OCI-LY3 (cell line): Measurements from ENCODE around the gene RAP1A.

ENCODE experiments used
- H2AFZ ChIP-seq: fragments of 200-600, 300-600 bp; shearing (Covaris generic); 2 replicates; pipeline ENCODE4 v1.6.0; 2014; ENCODE audit warnings: antibody characterized with exemption, low read depth, low read length
- H3K27ac ChIP-seq: fragments of 200-600, 300-600 bp; sonication (generic); 2 replicates; pipeline ENCODE4 v1.5.1; 2014; ENCODE audit warnings: mild to moderate bottlenecking, low read length, moderate library complexity, mixed read lengths
- H3K27me3 ChIP-seq: fragments of 200-600, 300-600 bp; sonication (generic); 2 replicates; pipeline ENCODE4 v1.6.1; 2014; ENCODE audit warnings: low read depth, low read length, mixed read lengths
- H3K36me3 ChIP-seq: fragments of 200-600, 300-600 bp; sonication (generic); replicated peaks from 2 replicates; pipeline ENCODE3; 2014; ENCODE audit warnings: low read depth, low read length, mixed read lengths
- H3K4me1 ChIP-seq: fragments of 300-600, 200-600 bp; sonication (generic); 2 replicates; pipeline ENCODE4 v1.6.1; 2014; ENCODE audit warnings: low read length, mixed read lengths
- H3K4me2 ChIP-seq: fragments of 200-600, 300-600 bp; sonication (generic); 2 replicates; pipeline ENCODE4 v1.6.1; 2014; ENCODE audit warnings: low read length, mixed read lengths
- H3K4me3 ChIP-seq: fragments of 300-600, 200-600 bp; sonication (generic); 2 replicates; pipeline ENCODE4 v1.5.1; 2014; ENCODE audit warnings: antibody characterized with exemption, mild to moderate bottlenecking, low read length, moderate library complexity
- H3K79me2 ChIP-seq: fragments of 300-600, 200-600 bp; shearing (Covaris generic); 2 replicates; pipeline ENCODE4 v1.6.1; 2014; ENCODE audit warnings: mild to moderate bottlenecking, low read length, mixed read lengths
- H3K9ac ChIP-seq: fragments of 300-600, 200-600 bp; shearing (Covaris generic); 2 replicates; pipeline ENCODE4 v1.6.0; 2014; ENCODE audit warnings: mild to moderate bottlenecking, low read length, moderate library complexity
- H3K9me3 ChIP-seq: fragments of 200-600, 300-600 bp; shearing (Covaris generic); 2 replicates; pipeline ENCODE4 v1.6.1; 2014; ENCODE audit warnings: low read length, mixed read lengths; ENCODE audit not compliant: insufficient read depth
- H4K20me1 ChIP-seq: fragments of 200-600, 300-600 bp; sonication (generic); 2 replicates; pipeline ENCODE4 v1.6.1; 2016; ENCODE audit warnings: low read length, mixed read lengths; ENCODE audit not compliant: insufficient read depth
- EZH2phosphoT487 ChIP-seq: fragments of 200-600 bp; shearing (Covaris generic); IDR thresholded peaks from 2 replicates; pipeline ENCODE4 v1.6.1; 2018; ENCODE audit warnings: antibody characterized with exemption, mixed run types, low read depth
- TF ChIP-seq, protein P1 (sequence below): fragments of 200-600, 300-600 bp; sonication (generic); IDR thresholded peaks from 2 replicates; pipeline ENCODE4 v1.5.1; 2014; ENCODE audit warnings: antibody characterized with exemption, low read length, low read depth

Gene RAP1A

DNA sequence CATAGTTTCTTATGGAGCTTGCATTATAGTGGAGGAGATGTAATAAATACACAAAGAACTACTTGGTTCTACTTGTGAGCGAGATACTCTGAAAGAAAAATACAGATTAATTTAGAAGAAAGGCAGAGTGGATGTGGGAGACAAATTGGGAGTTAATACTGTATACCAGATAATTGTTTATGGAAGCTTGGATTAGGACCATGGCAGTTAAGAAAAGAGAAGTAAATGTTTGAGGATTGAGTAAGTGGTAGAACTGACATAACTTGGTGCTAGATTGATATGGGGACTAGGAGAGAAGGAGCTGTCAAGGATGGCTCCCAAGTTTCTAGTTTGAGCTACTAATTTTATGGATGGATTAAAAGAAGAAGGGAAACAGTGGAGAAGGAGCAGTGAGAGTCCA lies 72.3 kb downstream of the RAP1A start:
- Histone ChIP-seq H3K4me2 (no peak overlapping the region), H3K4me3 (no peak overlapping the region), H3K36me3 (peaks cover 65% of the 10 kb centered on the region), H3K4me1 (peaks cover 20% of the 10 kb centered on the region), H2AFZ (no peak overlapping the region), H3K27me3 (no peaks in the 10 kb centered on the region), H4K20me1 (peaks cover 76% of the 10 kb centered on the region), H3K9ac (no peak overlapping the region), H3K9me3 (no peaks in the 10 kb centered on the region), H3K27ac (no peak overlapping the region), H3K79me2 (peaks cover 94% of the 10 kb centered on the region)
- TF ChIP-seq EZH2phosphoT487: no peak
- TF ChIP-seq, protein P1, sequence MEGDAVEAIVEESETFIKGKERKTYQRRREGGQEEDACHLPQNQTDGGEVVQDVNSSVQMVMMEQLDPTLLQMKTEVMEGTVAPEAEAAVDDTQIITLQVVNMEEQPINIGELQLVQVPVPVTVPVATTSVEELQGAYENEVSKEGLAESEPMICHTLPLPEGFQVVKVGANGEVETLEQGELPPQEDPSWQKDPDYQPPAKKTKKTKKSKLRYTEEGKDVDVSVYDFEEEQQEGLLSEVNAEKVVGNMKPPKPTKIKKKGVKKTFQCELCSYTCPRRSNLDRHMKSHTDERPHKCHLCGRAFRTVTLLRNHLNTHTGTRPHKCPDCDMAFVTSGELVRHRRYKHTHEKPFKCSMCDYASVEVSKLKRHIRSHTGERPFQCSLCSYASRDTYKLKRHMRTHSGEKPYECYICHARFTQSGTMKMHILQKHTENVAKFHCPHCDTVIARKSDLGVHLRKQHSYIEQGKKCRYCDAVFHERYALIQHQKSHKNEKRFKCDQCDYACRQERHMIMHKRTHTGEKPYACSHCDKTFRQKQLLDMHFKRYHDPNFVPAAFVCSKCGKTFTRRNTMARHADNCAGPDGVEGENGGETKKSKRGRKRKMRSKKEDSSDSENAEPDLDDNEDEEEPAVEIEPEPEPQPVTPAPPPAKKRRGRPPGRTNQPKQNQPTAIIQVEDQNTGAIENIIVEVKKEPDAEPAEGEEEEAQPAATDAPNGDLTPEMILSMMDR: no peak

DNA sequence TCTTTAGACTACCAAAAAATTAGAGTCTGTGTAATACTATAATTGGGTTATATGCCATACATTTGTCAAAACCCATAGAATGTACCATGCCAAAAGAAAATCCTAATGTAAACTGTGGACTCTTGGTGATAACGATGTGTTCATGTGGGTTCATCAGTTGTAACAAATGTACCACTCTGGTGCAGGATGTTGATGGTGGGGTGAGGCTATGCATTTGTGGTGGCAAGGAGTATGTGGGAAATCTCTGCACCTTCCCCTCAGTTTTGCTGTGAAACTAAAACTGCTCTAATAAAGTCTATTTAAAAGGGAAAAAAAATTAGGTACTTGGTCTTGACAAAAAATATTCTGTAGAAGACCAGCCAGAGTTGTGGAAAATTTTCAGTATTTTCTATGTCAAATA lies 76.2 kb downstream of the RAP1A start:
- H3K4me2 ChIP-seq: no peak overlapping the region
- H3K9ac ChIP-seq: no peak overlapping the region
- no peak overlapping the region for H2AFZ ChIP-seq
- peaks cover 67% of the 10 kb centered on the region for H3K36me3 ChIP-seq
- TF ChIP-seq, protein P1: no peak
- TF ChIP-seq EZH2phosphoT487: no peak
- H3K4me1 ChIP-seq: peaks cover 10% of the 10 kb centered on the region
- H4K20me1 ChIP-seq: peaks cover 73% of the 10 kb centered on the region
- peaks cover 72% of the 10 kb centered on the region for H3K79me2 ChIP-seq
- H3K4me3 ChIP-seq: no peak overlapping the region
- no peak overlapping the region for H3K27ac ChIP-seq
- no peaks in the 10 kb centered on the region for H3K27me3 ChIP-seq
- no peaks in the 10 kb centered on the region for H3K9me3 ChIP-seq

DNA sequence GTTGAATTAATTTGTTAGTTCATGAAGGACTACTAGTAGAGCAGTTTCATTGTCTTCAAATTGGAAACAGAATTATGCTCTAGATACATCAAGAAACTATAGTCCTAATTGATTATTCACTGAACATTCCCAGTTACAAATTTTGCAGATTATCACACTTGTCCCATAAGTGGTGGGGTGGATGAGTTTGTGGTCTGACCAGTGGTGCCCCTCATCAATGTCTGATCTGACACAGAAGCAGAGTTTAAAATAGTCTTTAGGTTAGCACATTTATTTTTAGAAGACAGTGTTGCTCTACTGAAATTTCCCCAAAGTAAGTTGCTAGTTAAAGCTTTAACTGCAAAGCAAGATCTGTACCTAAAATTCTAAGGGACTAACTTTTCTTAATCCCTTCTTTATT lies 76.7 kb downstream of the RAP1A start:
- no peak for TF ChIP-seq EZH2phosphoT487
- TF ChIP-seq, protein P1: no peak
- Histone ChIP-seq H3K4me3 (no peak overlapping the region), H3K79me2 (peaks cover 70% of the 10 kb centered on the region), H3K27me3 (no peaks in the 10 kb centered on the region), H3K4me1 (peaks cover 10% of the 10 kb centered on the region), H3K4me2 (no peak overlapping the region), H2AFZ (no peak overlapping the region), H4K20me1 (peaks cover 71% of the 10 kb centered on the region), H3K9me3 (no peaks in the 10 kb centered on the region), H3K36me3 (peaks cover 68% of the 10 kb centered on the region), H3K9ac (no peak overlapping the region), H3K27ac (no peak overlapping the region)

DNA sequence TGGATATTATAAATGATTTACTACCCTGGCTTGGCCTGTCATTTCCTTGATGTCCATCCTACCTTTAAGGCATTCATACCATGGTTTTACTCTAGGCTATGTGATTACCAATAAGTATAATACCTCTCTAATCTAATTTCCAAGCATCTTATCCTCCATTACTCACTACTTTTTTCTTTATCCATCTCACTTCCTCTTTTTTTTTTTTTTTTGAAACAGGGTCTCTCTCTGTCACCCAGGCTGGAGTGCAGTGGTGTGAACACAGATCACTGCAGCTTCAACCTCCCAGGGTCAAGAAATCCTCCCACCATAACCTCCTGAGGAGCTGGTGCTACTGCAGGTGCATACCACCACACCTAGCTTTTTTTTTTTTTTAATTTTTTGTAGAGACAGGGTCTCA lies 79.7 kb downstream of the RAP1A start:
- TF ChIP-seq, protein P1: no peak
- no peak for TF ChIP-seq EZH2phosphoT487
- no peak overlapping the region for H3K9ac ChIP-seq
- no peak overlapping the region for H2AFZ ChIP-seq
- peaks cover 10% of the 10 kb centered on the region for H3K4me1 ChIP-seq
- H3K9me3 ChIP-seq: no peaks in the 10 kb centered on the region
- no peak overlapping the region for H3K4me2 ChIP-seq
- H3K27me3 ChIP-seq: no peaks in the 10 kb centered on the region
- H3K36me3 ChIP-seq: peaks cover 62% of the 10 kb centered on the region
- peaks cover 42% of the 10 kb centered on the region for H4K20me1 ChIP-seq
- peaks cover 41% of the 10 kb centered on the region for H3K79me2 ChIP-seq
- no peak overlapping the region for H3K4me3 ChIP-seq
- no peak overlapping the region for H3K27ac ChIP-seq
